ENCODE data around the gene SMC6.

SMC6 gene

DNA sequence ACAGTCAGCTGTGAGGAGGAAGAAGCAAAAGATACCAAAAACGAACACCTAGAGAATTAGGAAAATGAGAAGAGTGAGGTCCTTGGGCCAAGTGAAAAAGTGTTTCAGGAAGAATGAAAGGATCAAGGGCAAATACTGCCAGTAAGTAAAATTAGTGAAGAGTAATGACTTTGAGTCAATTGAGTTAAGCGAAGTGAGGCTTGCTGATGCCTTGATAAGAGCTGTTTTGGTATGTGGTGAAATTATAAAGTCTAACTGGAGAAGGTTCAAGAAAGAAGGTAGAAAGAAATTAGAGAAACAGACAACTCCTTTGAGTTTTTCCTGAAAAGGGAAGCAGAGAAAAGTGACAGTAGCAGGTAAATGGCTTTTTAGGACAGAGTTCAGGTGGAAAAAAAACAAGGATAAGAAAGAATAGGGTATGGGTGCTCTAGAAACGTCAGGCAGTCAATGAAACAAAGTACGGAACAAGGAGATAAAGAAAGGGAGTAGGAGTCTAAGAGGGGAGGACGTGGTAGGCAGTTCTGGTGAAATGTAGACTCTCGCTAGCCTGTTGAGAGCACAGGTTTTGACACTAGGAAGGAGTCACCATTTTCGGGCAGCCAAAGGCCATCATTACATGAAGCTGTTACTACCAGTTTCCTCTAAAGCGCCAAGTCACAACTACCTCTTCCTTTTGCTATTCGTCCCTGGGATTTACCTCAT, 42.9 kb downstream of the SMC6 start:
- DNase-seq (ENCODE audit: low read depth in 2 of 2) = no peak

DNA sequence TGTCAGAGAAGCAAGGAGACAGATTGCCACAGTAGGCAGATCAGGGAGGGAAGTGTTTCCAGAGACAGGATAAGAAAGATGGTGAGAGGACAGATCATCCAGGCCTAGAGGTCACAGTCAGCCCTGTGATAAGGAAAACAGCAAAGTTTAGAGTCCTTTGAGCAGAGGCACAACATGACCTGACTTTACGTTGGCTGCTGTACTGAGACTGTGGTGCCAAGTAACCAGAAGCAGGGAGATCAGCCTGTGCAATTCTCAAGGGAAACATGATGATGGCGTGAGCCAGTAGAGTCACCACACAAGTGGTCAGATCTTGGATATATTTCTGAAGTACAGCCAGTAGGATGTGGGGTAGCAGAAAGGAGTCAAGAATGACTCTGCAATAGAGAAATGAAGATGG, 43.7 kb downstream of the SMC6 start:
- DNase-seq (ENCODE audit: low read depth in 2 of 2) = no peak

DNA sequence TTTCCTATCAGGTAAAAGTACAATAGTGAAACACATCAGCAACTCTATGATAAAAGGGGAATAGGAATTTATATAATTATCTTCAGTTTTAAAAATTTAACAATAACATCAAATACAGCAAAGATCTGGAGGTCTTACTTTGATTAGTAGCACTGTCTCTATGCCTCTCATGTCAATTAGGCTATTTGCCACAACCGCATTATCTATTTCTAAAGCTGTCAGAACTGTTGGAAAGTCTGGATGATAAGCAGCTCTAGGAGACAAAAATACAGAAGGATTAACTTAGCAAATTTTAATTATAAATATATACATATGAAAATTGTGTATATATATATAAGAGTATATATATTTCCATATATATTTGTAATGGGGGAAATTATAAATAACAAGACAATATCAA, 45.1 kb downstream of the SMC6 start:
- DNase-seq (ENCODE audit: low read depth in 2 of 2) = no peak

DNA sequence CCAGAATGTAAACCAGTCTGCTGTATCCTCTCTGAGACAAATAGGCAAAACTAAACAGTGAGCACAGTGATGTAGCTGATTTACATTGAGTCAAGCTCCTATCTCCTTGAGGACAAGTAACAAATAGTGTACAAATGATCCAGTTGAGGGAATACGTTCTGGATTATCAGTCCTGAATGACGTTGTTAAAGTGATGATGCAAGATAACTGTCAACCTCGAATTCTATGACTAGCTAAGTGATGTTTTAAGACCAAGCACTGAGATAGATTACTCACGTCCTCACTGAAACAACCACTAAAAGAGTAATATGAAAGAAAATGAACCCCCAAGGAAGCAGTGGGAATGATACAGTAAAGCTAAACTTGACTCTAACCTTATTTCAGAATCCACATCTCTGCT, 46.8 kb downstream of the SMC6 start:
- DNase-seq (ENCODE audit: low read depth in 2 of 2) = no peak

DNA sequence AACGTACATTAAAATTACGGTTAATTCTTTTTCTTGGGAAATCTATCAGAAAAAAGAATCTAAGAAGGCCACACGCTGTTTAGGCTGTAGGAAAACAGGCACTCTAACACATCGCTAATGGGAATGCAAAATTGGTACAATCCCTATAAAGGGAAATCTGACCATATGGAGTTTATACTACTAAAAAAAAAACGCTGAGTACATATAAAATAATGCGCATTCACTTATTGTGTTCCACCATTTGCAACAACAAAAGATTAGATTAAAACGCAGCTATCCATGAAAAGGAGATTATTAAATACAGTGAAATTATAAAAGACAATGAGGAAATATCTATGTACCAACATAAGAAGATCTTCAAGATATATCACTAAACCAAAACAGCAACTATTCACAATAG, 62.8 kb downstream of the SMC6 start:
- DNase-seq (ENCODE audit: low read depth in 2 of 2) = no peak

DNA sequence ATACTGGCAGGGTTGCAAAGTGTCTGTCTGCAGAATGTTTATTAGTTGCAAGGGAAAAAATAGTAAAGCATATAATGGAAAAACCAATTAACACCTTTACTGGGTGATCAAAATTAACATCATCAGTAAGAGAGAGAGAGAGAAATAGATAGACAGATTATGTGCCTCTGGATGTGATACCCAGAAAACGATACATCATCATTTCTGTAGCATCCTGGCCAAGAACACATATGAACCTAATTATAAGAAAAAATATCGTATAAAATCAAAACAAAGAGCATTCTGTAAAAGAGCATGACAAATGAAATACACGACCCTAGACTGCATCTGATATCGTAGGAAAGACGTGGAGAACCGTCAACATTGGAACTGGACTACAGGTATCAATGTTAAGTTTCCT, 64.6 kb downstream of the SMC6 start:
- DNase-seq (ENCODE audit: low read depth in 2 of 2) = no peak

DNA sequence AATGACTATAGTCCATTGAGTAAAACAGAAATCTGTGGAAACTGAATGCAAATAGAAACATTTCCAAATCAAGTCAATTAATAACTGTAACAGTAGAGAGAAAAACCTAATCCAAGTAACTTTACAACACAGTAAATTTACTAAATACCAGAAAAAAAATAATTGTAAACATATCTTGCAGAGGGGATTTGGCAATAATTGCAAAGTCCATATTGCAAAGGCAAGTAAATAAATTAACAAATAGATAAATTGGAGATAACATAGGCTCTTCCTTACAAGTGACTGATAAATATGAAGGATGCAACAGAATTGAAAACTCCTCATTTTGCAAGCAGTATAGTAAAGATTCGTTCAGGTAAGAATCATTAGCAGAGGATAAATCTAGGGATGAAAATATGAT, 65.0 kb downstream of the SMC6 start:
- DNase-seq (ENCODE audit: low read depth in 2 of 2) = no peak

DNA sequence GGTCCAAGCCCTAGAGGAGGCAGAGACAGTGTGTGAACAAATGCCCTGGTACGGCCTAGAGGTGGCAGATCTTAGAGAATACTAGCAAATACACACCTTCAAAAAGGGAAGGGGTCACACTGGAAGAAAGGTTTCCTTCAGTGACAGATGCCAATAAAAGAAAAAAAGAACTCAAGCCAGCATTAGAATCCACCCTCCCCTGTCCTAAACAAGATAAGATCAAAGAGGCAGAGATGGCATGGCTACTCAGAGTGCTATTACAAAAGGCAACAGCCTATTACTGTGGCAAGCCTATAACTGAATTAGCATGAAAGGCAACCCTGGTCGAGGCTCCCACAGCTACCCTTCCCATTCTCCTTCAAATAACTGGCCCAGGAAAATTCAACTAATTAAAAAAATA, 69.6 kb downstream of the SMC6 start:
- DNase-seq (ENCODE audit: low read depth in 2 of 2) = no peak

DNA sequence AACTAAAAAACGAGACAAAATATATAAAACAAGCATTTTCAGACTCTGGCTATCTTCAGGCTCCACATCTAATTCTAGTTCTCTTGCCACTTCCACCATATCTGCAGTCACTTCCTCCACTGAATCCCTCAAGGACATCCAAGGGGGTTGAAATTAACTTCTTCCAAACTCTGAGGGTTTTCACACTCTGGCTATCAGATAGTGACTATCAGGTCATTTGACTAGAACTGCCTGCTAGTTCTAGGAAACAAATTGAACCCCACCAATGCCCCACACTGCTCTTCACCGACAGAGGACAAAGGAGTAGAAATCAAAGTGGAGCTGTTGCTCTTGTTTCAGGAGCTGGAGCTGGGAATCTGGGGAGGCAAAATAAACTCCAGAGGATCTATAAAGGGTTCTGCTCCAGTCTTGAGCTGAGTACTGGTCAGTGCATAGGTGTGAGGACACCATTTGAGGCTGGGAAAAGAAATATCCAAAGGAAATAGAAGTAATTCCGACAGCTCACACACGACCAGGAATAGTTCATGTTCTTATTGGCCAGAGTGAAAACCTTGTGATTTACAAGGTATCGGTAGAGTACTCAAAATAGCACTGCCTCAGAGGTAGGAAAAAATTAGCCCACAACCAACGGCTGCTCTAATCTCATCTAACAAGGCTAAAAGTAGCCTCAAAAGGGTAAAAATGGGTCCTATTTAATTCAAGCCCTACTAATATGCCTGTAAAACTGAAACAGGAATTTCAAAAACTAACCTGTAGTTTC, 71.3 kb downstream of the SMC6 start:
- no peak for DNase-seq (ENCODE audit: low read depth in 2 of 2)

DNA sequence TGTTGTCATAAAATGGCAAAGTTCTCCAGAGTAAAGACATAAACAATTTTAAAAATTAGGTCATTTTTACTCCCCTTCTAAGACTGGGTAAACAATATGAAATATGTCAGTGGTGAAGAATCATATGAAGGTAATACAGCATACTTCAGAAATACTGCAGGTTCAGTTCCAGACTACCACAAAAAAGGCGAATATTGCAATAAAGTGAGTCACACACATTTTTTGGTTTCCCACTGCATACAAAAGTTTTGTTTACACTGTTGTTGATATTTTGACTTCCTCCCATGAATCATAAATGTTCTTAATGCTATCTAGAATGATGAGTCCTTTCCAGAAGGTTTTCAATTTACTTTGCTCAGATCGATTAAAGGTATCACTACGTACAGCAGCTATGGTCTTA, 73.5 kb downstream of the SMC6 start:
- DNase-seq (ENCODE audit: low read depth in 2 of 2) = no peak

DNA sequence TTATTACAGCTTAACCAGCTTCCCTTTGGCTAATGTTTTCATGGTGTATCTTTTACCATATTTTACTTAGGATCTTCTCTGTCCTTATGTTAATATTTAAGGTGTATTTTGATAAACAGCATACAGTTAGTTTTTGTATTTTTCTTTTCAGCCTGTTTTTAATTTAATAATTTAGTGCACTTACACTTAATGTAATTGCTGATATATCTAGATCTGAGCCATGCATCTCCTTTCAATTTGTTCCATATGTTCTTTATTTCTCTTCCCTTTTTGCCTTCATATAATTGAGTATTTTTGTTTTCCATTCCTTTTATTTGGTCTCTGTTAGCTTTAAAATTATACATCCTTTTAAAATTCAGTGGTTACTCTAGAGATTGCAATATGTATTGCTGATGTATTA, 78.8 kb downstream of the SMC6 start:
- DNase-seq (ENCODE audit: low read depth in 2 of 2) = no peak

DNA sequence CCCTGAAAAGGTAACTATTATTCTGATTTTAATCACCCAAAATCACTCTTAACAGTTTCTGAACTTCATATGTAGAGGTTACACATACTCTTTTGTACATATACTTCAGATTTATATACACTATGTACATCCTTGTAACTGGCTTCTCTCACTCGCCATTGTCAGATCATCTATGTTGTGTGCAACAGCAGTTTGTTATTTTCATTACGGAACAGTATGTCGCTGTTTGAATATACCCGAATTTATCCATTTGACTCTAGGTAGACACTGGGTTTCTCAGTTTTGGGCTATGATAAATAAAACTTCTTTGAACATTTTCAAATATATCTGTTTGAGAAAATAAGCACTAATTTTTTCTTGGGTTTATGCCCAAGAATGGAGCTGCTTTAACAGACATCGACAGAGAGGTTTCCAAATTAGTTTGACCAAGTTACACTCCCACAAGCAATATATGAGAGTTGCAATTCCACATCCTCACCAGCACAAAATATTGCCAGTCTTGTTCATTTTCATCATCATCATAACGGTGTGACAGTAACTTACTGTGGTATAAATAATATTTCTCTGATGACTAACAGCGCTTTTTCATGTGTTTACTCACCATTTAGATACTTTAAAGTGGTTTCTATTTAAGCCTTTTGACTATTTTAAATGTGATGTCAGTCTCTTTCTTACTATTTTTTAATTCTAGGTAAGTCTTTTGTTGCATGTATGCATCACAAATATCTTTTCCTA, 80.9 kb downstream of the SMC6 start:
- DNase-seq (ENCODE audit: low read depth in 2 of 2) = no peak

DNA sequence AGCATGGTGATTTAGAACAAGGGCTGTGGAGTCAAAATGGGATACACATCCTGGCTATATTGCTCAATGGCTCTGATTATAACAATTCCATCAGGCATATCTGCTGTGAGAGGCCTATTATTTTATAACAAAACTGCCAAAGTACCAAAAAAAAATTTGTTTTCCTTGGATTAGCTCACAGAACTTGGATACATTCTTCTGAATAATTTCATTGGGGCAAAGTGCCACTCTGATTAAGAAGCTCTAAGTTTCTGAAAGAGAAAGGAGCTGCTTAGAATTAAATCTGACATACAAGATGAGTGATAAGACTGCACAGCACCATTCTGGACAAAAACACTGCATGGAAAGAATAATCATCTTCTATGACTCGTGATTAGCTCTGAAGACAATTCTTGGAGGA, 85.7 kb downstream of the SMC6 start:
- no peak for DNase-seq (ENCODE audit: low read depth in 2 of 2)

DNA sequence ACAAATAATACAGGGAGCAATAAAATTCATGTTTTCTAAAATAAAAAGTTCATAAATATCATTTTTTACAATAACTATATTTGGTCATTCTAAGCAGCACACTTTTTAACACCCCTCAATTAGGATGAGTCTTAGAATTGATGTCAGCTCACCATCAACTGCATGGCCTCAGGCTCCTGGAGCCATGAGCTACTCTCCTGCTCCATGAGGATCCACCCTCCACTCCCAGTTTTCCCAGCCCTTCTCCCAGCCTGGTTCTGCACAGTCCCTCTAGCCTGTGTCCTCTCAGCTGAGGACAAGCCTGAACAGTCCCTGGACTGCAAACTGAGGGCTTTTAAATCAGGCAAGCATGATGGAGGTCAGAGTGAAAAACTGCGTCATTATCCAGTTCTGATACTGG, 89.1 kb downstream of the SMC6 start:
- no peak for DNase-seq (ENCODE audit: low read depth in 2 of 2)

DNA sequence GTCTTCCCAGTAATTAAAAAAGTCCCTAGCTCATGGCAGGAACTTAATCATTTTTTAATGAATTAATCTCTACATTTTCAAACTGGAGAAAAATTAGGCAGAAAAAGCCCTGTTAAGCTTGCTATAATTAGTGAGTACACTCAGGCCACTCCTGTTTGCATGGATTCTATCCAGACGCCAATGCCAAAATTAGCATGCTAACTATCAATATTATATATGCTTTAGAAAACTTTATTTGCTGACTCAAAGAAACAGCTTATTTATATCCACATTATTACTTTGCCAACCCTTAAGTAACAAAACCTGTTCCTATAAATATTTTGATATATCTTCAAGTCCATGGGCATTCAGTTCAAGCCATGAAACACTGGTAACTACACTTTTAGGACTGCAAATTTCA, 90.9 kb downstream of the SMC6 start:
- no peak for DNase-seq (ENCODE audit: low read depth in 2 of 2)

DNA sequence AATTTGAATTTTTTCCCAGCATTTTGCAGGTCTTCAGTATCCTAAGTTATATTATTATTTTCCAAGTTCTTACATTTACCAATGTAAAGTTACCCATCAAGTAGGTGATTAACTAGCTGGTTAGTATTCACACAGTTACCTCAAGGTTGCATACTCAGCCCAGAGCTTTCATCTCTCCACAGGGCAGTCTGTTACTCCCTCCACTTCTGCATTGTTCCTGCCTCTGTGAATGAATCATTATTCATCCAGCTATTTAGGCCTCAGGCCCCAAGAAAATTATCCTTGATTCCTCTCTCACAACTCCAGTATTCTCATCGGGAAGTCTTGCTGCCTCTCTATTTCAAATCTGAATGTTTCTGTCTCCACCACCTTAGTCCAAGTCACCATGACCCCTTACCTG, 92.2 kb downstream of the SMC6 start:
- no peak for DNase-seq (ENCODE audit: low read depth in 2 of 2)

DNA sequence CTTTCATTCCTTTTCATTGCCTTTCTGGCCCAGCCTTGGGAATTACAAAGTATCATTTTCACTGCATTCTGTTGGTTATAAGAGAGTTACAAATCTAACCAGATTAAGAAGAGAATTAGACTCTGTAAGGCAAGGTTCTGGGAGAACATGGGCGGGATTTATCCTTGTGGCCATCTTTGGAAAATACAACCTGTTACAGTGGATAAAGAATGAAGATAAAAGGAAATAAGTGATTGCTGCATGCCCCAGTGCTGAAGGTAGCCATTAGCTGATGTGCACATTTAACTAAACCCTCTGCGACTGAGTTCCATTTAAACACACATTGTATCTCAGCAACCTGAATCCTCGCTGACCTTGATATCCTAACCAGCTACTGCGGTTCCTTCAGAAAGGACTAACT, 93.4 kb downstream of the SMC6 start:
- no peak for DNase-seq (ENCODE audit: low read depth in 2 of 2)

DNA sequence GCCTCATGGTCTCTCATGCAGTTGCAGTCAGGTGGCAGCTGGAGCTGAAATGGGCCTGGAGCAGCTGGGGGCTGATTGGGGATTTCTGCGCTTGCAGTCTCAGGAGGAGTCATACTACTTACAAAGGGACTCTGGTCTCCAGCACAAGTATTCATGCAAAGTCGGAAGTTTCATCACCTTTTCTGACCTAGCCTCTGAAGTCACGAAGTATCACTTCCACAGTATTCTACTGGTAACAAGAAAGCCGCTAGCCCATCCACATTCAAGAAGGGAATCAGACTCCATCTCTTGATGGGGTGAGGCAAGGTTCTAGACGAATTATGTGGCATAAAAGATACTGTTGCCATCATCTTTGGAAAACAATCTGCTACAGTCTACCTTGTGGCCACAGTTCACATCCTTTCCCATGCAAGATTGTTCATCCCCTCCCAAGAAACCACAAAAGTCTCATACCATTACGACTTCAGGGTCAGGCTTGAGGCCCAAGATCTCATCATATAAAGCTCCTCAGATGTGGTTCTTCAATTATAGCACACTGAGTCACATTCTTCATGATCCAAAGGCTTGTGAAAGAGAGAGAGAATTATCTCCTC, 95.3 kb downstream of the SMC6 start:
- no peak for DNase-seq (ENCODE audit: low read depth in 2 of 2)

DNA sequence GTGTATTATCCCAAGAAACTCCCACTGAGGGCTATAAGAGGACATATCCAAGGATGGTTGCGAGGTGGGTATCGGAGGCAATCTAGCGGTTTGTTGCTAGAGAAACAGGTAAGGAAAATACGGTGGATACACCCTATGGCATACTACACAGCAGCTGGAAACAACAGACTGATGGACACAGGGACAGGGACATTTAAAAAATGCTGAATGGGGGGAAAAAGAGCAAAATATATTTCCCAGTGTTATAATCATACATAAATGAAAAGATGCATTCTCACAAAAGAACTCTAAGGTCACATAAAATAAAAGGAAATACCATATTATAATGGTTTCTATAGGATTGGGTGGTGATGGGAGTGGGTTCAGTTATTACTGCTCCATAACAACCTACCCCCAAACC, 95.9 kb downstream of the SMC6 start:
- DNase-seq (ENCODE audit: low read depth in 2 of 2) = no peak

DNA sequence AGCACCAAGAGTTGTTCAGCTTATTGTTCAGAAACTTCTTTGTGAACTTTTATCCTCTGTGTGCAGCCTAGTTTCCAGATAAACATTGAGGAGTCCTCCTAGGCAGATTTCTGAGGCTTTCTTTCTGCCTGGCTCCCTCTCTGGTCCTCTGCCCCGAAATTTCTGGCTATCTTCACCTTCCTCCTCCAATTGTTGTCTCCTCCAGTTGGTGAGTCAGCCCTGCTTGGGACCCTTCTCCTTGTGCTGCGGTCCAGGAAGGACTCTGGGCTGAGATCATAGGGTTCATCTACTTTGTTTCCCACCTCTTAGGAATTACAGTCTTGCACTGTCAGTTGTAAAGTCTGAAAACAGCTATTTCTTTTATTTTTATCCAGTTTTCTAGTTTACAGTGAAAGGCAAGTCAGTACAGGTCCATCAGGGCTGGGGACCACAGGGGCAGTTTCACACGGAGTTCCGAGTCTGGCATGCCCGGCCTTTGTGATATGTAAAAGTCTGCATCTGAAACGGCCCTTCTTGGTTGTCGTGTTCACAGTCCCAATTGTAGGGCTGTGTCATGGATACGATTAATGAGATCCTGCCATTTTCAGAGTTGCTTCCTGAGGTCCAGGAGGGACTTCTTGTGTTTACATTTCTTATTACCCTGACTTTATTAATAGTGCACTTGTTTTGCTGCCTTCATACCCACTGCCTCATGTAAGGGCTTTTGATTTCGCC, 100.8 kb downstream of the SMC6 start:
- DNase-seq (ENCODE audit: low read depth in 2 of 2) = no peak

DNA sequence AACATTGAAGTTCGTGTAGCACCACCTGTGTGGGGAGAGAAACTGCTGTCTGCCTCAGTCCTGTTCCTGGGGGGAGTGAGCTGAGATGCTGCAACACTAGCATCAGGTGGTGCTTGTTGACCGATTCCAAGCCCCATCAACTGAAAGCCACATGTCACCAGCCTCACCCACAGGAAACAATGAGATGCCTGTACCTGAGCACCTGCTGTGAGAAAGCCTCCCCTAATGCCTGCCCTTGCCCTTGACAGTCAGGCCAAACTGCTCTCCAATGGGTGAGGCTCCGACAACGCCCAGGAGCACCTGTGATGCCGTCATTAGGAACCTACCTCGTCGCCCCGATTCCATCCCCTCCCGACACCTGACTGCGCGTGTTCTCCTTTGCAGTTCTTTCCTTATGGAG, 104.6 kb downstream of the SMC6 start:
- DNase-seq (ENCODE audit: low read depth in 2 of 2) = no peak

DNA sequence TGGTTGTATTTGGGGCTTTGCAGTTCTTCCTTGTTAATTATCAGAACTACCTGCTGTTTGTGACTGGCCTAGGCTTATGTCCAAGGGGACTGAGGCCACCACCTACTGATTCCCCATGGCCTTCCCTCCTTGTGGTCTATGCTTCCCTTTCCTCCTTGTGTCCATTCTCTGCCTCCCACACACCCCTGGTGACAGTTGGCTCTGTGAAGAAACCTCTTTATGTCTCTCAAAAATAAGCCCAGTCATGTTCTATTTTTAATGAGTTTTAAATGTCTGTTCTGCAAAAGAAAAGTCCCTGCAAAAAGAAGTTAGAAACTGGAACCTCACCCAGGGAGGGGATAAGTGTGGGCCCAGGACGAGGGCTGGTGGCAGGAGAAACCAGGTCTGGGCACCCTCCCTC, 105.0 kb downstream of the SMC6 start:
- no peak for DNase-seq (ENCODE audit: low read depth in 2 of 2)

Measured in stimulated activated CD8-positive, alpha-beta memory T cell treated with anti-CD3 and anti-CD28 coated beads, Interleukin-15, amount 100 ng/mL, for 48 hours (primary cell).